Breast epithelium (tissue), 4 donors: ENCODE data around the gene CBX8. TPM values are rescaled to one million over a fixed set of nuclear protein-coding genes. Genes with fewer than 3 reads are reported as not detected.

Source experiments
- DNase-seq, 2 donors: peaks; one replicate each; pipeline ENCODE4 v3.0.0-alpha.2; 2019; ENCODE audit warnings: low spot score in 2 of 2
- H3K27ac ChIP-seq, 2 donors: fragments of 200-600 bp; sonication (generic) in 1 of 2; one replicate each; pipeline ENCODE4 v1.5.1; 2016 to 2019; ENCODE audit warnings: mild to moderate bottlenecking in 1 of 2
- H3K27me3 ChIP-seq, 2 donors: fragments of 200-600 bp; sonication (generic) in 1 of 2; one replicate each; pipeline versions ENCODE4 v1.5.1 to v1.6.0; 2017 to 2019; ENCODE audit warnings: control low read depth in 1 of 2, mild to moderate bottlenecking in 1 of 2
- H3K36me3 ChIP-seq: fragments of 200-600 bp; one replicate; pipeline ENCODE4 v1.5.1; 2019
- H3K4me1 ChIP-seq, 2 donors: fragments of 200-600 bp; sonication (generic); one replicate each; pipeline ENCODE4 v1.5.1; 2016 to 2019; ENCODE audit warnings: control low read depth in 1 of 2
- H3K4me3 ChIP-seq, 3 donors: fragments of 200-600 bp; sonication (generic); 1 replicate in 2 of 3; 2 replicates in 1 of 3; pipeline ENCODE4 v1.5.1; 2016 to 2019; ENCODE audit warnings: mild to moderate bottlenecking in 3 of 3, moderate library complexity in 2 of 3
- H3K9me3 ChIP-seq, 2 donors: fragments of 200-600 bp; sonication (generic) in 1 of 2; one replicate each; pipeline ENCODE4 v1.5.1; 2016 to 2019; ENCODE audit warnings: control low read depth in 1 of 2
- CTCF ChIP-seq, 3 donors: fragments of 450-650 bp; IDR thresholded peaks; one replicate each; pipeline ENCODE4 v1.5.1; 2016 to 2017; ENCODE audit warnings: antibody characterized with exemption in 3 of 3, mild to moderate bottlenecking in 3 of 3, moderate library complexity in 3 of 3
- POLR2A ChIP-seq: fragments of 450-650 bp; IDR thresholded peaks from one replicate; pipeline ENCODE4 v1.6.1; 2016; ENCODE audit warnings: antibody characterized with exemption, mild to moderate bottlenecking, moderate library complexity
- POLR2AphosphoS5 ChIP-seq, 3 donors: sonication (generic); formaldehyde crosslinking; IDR thresholded peaks; one replicate each; pipeline ENCODE4 v1.6.1; 2017; ENCODE audit warnings: antibody characterized with exemption in 3 of 3
- intact Hi-C: fragments of 100-400 bp; cut with DNase I; formaldehyde crosslinking; loops from one replicate; pipeline ENCODE4 v1.15.1; 2023; ENCODE audit warnings: low total_unique reads
- total RNA-seq, 3 donors: library from RNA; depleted of rRNA; stranded (reverse); fragments of >200 nt; gene quantifications; one replicate each; pipeline ENCODE4 v1.1.0, GENCODE V29; 2016

The CBX8 gene
- total RNA-seq, 3 donors from 2014 or later = 1.9 to 9.2 (median 6.7) TPM

- no peak for DNase-seq
- TF ChIP-seq POLR2A (no peak), CTCF (IDR thresholded peaks at IDR 0.05) (no peak), POLR2AphosphoS5 (IDR thresholded peaks at IDR 0.05) (no peak)
- H3K36me3 ChIP-seq = no peaks in the 10 kb centered on the region
- H3K9me3 ChIP-seq = no peaks in the 10 kb centered on the region
- H3K27me3 ChIP-seq = peaks cover 9 to 26% of the 10 kb centered on the region in 2 donors
- H3K4me3 ChIP-seq = no peak overlapping the region
- H3K4me1 ChIP-seq = peaks cover 12 to 13% of the 10 kb centered on the region in 2 donors
- intact Hi-C loops = no loop called here
- no peak overlapping the region for H3K27ac ChIP-seq
Measured at GRCh38 chr17:79818026-79818758, 21.3 kb upstream of the CBX8 start.

DNA sequence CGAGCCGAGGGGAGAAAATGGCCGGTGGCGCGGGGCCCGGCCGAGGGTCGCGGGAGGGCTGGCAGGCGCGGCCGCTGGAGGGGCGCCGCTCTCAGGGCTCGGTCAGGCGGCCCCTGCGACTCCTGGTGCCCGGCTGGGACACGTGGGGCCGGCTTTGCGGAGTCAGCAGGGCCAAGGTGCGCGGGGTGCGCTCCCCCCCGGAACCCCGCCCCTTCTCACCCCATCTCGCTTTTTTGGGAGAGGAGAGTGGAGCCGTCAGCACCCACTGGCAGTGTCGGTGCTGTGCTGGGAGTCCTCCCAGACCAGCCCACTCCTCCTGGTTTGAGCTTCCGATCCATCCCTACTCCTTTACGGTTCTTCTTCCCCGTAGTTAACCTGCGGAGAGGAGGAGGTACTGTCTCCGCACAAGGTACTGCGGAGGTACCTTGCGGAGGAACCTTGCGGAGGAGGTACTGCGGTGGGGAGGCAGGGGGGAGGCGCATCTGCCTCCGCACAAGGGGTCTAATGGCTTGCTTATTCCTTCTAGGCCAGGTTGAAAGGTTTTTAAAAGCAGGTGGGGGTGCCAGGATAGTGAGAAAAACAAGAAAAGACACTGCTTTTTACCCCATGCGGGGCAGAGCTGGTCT is 19.1 kb upstream of the CBX8 start:
- Histone ChIP-seq H3K27me3 (peaks cover 20 to 47% of the 10 kb centered on the region in 2 donors), H3K4me3 (no peak overlapping the region), H3K36me3 (no peaks in the 10 kb centered on the region), H3K9me3 (no peaks in the 10 kb centered on the region), H3K27ac (no peak overlapping the region), H3K4me1 (peaks cover 30 to 31% of the 10 kb centered on the region in 2 donors)
- intact Hi-C loops = no loop called here
- DNase-seq = no peak
- no peak for TF ChIP-seq POLR2AphosphoS5 (IDR thresholded peaks at IDR 0.05)
- no peak for TF ChIP-seq CTCF (IDR thresholded peaks at IDR 0.05)
- TF ChIP-seq POLR2A = no peak

DNA sequence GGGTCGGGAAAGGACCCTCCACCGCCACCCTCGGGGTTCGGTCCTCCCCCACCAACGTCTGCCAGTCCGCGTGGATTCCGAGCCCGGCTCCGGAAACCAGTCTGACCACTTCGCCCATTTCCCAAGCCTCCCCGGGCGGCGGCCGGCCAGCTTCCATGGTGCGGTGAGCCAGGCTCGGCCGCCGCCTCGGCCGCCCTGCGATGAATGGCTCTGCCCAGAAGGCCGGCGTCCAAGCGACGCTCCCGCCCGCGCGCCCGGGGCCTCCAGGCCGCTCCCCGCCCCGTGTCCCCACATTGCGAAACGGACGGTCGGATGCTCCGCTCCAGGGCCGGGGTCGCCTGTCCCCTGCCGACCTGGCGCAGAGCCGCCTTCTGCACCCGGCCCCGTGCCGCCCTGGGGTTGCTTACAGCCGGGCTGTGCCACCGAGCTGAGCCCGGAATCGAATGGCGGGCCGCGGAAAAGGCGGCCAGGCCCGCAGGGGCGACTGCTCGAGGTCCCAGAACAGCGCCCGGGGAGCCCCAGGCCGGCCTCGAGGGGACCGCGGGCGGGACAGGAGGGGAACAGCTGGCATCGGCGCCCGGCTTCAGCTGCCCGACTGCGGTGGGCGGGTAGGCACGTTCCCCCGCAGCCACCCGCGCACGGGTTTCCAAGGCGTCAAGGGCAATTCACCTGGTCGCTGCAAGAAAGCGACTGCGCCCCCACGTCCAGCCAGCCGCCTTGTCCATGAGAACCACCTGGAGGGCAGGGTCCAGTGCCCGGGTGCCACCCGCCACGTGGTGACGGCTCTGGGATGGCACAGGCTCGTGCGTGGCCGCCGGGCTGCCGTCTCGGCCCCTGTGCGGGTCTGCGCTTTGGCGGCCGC is 18.3 kb upstream of the CBX8 start:
- DNase-seq = peak; percentile 79 to 91
- Histone ChIP-seq H3K4me1 (peaks cover 30 to 35% of the 10 kb centered on the region in 2 donors), H3K36me3 (no peaks in the 10 kb centered on the region), H3K27ac (peak overlapping the region; percentile 68 to 86), H3K4me3 (peak overlapping the region in 2 of 3 donors; percentile 45 to 71), H3K9me3 (no peaks in the 10 kb centered on the region), H3K27me3 (peaks cover 22 to 55% of the 10 kb centered on the region in 2 donors)
- TF ChIP-seq POLR2A (no peak), CTCF (IDR thresholded peaks at IDR 0.05) (no peak), POLR2AphosphoS5 (IDR thresholded peaks at IDR 0.05) (peak in 2 of 3 donors; percentile 16 to 47)
- intact Hi-C loops = no loop called here

GRCh38 chr17:79814127-79814973 is 17.5 kb upstream of the CBX8 start:
- Histone ChIP-seq H3K27me3 (peaks cover 22 to 61% of the 10 kb centered on the region in 2 donors), H3K27ac (peak overlapping the region; percentile 68 to 86), H3K9me3 (no peaks in the 10 kb centered on the region), H3K4me3 (peak overlapping the region in 2 of 3 donors; percentile 46 to 71), H3K36me3 (no peaks in the 10 kb centered on the region), H3K4me1 (peaks cover 30 to 35% of the 10 kb centered on the region in 2 donors)
- TF ChIP-seq CTCF (IDR thresholded peaks at IDR 0.05) (no peak), POLR2A (no peak), POLR2AphosphoS5 (IDR thresholded peaks at IDR 0.05) (no peak)
- intact Hi-C loops = no loop called here
- DNase-seq = no peak
